Body of pancreas (tissue), 4 donors: Measurements from ENCODE around the gene TRAPPC2L. TPM values are rescaled to one million over a fixed set of nuclear protein-coding genes. Genes with fewer than 3 reads are reported as not detected.
A peak's percentile ranks its signal among the peaks of the same experiment; 100 is the strongest.

Experiments
- ATAC-seq: fragments of 150-250 bp; one replicate; pipeline ENCODE4 v1.9.1; 2016
- DNase-seq, 4 donors: peaks; one replicate each; pipeline ENCODE4 v3.0.0-alpha.2; 2019
- H3K27ac ChIP-seq, 4 donors: fragments of 200-600 bp; sonication (generic); 1 replicate in 3 of 4; 2 replicates in 1 of 4; pipeline versions ENCODE4 v1.5.1 to v1.6.1; 2016 to 2019; ENCODE audit warnings: mild to moderate bottlenecking in 1 of 4, mixed read lengths in 1 of 4, moderate library complexity in 1 of 4
- H3K27me3 ChIP-seq, 2 donors: fragments of 200-600 bp; sonication (generic); one replicate each; pipeline ENCODE4 v1.6.0; 2016; ENCODE audit warnings: mild to moderate bottlenecking in 1 of 2
- H3K36me3 ChIP-seq, 2 donors: fragments of 200-600 bp; sonication (generic); replicated peaks in 1 of 2; 2 replicates each; pipeline ENCODE4 v1.5.1; 2016; ENCODE audit warnings: low read depth in 2 of 2; ENCODE audit not compliant: insufficient read depth in 1 of 2
- H3K4me1 ChIP-seq: fragments of 200-600 bp; sonication (generic); one replicate; pipeline ENCODE4 v1.6.0; 2016
- H3K4me3 ChIP-seq, 2 donors: fragments of 200-600 bp; sonication (generic); 1 replicate in 1 of 2; 2 replicates in 1 of 2; pipeline ENCODE4 v1.5.1; 2016 to 2019
- H3K9me3 ChIP-seq, 3 donors: fragments of 200-600 bp; sonication (generic); 1 replicate in 2 of 3; 2 replicates in 1 of 3; pipeline ENCODE4 v1.5.1; 2016
- POLR2A ChIP-seq, 3 donors: fragments of 450-650 bp; IDR thresholded peaks; one replicate each; pipeline ENCODE4 v1.6.1; 2016; ENCODE audit warnings: antibody characterized with exemption in 3 of 3, mild to moderate bottlenecking in 2 of 3
- WGBS, 2 donors: methylation state at CpG; one replicate each; pipeline ENCODE4 v1.1.5; 2017; 5-methylcytosine and 5-hydroxymethylcytosine counted together
- intact Hi-C: fragments of 100-400 bp; cut with DNase I; formaldehyde crosslinking; loops from one replicate; pipeline ENCODE4 v1.15.1; 2023
- total RNA-seq, 2 donors: library from RNA; depleted of rRNA; stranded (reverse); fragments of >200 nt; gene quantifications; one replicate each; pipeline ENCODE4 v1.1.0, GENCODE V29; 2016
- TF ChIP-seq, protein P1 (sequence below), 7 experiments: fragments of 450-650 bp in 4 of 7; fragments of 200-600 bp in 3 of 7; sonication (generic) in 3 of 7; IDR thresholded peaks; one replicate each; pipeline ENCODE4 v1.5.1; 2016 to 2019; ENCODE audit warnings: antibody characterized with exemption in 7 of 7

TRAPPC2L gene
- total RNA-seq, 2 donors from 2014 or later, result 7.6 to 35.5 TPM

DNA sequence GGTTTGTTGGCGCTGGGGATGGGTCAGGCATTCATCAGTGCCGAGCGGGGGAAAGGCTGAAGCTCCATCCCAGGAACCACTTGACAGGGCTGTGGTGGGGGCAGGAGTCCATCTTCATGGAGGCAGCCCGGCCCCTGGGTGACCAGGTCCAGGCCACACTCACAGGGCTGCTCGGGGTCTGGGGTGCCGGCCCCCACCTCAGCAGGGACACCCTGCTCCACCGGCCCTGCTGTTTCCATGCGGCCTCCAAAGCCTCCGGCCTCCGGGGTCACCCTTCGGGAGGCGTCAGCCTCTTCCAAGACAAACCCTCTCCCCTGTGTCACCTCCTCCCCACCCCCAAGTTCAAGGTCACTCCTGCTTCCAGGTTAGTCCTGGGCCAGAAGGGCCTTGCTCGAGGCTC, 22.3 kb upstream of the TRAPPC2L start:
- 94% methylated on average over 12 of the region's 13 CpGs; no CpG with 5 or more reads in 1 of the 2 donors for WGBS, 2 donors
- H3K9me3 ChIP-seq, result no peaks in the 10 kb centered on the region
- intact Hi-C loops, result no loop called here
- no peak for TF ChIP-seq POLR2A (IDR thresholded peaks at IDR 0.05)
- TF ChIP-seq, protein P1, sequence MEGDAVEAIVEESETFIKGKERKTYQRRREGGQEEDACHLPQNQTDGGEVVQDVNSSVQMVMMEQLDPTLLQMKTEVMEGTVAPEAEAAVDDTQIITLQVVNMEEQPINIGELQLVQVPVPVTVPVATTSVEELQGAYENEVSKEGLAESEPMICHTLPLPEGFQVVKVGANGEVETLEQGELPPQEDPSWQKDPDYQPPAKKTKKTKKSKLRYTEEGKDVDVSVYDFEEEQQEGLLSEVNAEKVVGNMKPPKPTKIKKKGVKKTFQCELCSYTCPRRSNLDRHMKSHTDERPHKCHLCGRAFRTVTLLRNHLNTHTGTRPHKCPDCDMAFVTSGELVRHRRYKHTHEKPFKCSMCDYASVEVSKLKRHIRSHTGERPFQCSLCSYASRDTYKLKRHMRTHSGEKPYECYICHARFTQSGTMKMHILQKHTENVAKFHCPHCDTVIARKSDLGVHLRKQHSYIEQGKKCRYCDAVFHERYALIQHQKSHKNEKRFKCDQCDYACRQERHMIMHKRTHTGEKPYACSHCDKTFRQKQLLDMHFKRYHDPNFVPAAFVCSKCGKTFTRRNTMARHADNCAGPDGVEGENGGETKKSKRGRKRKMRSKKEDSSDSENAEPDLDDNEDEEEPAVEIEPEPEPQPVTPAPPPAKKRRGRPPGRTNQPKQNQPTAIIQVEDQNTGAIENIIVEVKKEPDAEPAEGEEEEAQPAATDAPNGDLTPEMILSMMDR (IDR thresholded peaks at IDR 0.05), result no peak
- H3K27ac ChIP-seq, result no peak overlapping the region
- H3K36me3 ChIP-seq, result no peaks in the 10 kb centered on the region
- H3K4me1 ChIP-seq, result no peaks in the 10 kb centered on the region
- no peak for DNase-seq
- no peak overlapping the region for H3K4me3 ChIP-seq
- no peaks in the 10 kb centered on the region for H3K27me3 ChIP-seq
- ATAC-seq, result no peak

DNA sequence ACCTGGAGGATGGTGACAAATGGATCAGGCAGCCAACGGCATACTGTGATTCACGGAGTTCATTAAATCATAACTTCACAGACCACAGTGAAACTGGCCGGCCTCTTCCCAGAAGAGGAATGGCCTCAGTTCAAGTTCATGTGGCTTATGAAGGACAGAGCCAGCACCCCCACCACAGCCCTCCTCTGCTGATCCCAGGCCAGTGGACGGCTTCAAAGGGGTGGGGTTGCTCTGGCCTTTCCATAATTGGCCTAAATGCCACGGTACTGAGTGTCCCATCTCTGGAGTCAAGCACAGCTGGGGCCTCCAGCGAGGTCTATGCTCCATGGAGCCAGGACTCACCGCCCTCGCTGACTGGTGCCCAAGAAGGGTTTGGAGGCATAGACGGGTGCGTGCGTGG, 21.5 kb upstream of the TRAPPC2L start:
- no peaks in the 10 kb centered on the region for H3K4me1 ChIP-seq
- H3K27ac ChIP-seq, result no peak overlapping the region
- H3K4me3 ChIP-seq, result no peak overlapping the region
- intact Hi-C loops, result no loop called here
- no peaks in the 10 kb centered on the region for H3K27me3 ChIP-seq
- 82 to 89% methylated on average over 7 to 11 of the region's 11 CpGs for WGBS, 2 donors
- DNase-seq (peak in 2 of 4 donors; percentile 23 to 43), ATAC-seq (peak; percentile 36)
- no peak for TF ChIP-seq POLR2A (IDR thresholded peaks at IDR 0.05)
- TF ChIP-seq, protein P1 (IDR thresholded peaks at IDR 0.05), result no peak
- no peaks in the 10 kb centered on the region for H3K36me3 ChIP-seq
- H3K9me3 ChIP-seq, result no peaks in the 10 kb centered on the region

DNA sequence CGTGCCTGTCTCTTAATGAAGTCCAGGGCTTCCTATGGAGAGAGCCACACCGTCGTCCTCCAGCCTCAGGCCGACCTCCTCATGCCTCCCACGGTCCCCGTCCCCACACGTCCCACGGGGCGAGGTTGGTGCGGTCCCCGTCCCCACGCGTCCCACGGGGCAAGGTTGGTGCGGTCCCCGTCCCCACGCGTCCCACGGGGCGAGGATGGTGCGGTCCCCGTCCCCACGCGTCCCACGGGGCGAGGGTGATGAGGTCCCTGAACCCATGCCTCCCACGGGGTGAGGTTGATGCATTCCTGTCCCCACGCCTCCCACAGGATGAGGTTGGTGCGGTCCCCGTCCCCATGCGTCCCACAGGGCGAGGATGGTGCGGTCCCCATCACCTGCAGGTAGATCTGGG, 21.1 kb upstream of the TRAPPC2L start:
- Histone ChIP-seq H3K4me1 (no peaks in the 10 kb centered on the region), H3K27me3 (no peaks in the 10 kb centered on the region), H3K4me3 (no peak overlapping the region), H3K27ac (no peak overlapping the region), H3K9me3 (no peaks in the 10 kb centered on the region), H3K36me3 (no peaks in the 10 kb centered on the region)
- intact Hi-C loops, result no loop called here
- DNase-seq, result no peak
- no peak for ATAC-seq
- 93 to 97% methylated on average over 27 to 33 of the region's 33 CpGs for WGBS, 2 donors
- TF ChIP-seq, protein P1 (IDR thresholded peaks at IDR 0.05), result no peak
- no peak for TF ChIP-seq POLR2A (IDR thresholded peaks at IDR 0.05)

DNA sequence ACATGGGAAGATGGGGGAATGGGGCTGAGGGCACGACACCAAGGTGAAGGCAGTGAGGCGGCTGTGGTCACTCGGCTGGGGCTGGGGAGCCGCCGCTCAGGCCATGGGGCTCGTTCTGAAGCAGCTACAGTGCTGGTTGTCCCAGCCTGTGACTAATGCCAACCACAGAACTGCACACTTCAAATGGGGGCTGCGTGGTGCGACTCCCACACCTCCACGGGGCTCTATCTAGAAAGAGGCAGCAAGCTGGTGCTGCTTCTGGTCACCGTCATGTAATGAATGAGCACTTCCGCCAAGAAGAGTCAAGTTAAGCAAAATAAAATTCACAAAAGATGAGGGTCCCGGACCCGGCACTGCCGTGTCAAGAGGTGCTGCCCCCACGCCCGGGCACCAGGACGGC, 20.1 kb upstream of the TRAPPC2L start:
- ATAC-seq (no peak), DNase-seq (no peak)
- 90 to 98% methylated on average over 6 to 17 of the region's 17 CpGs for WGBS, 2 donors
- intact Hi-C loops, result no loop called here
- Histone ChIP-seq H3K4me1 (no peaks in the 10 kb centered on the region), H3K4me3 (no peak overlapping the region), H3K27ac (no peak overlapping the region), H3K36me3 (no peaks in the 10 kb centered on the region), H3K27me3 (no peaks in the 10 kb centered on the region), H3K9me3 (no peaks in the 10 kb centered on the region)
- TF ChIP-seq, protein P1 (IDR thresholded peaks at IDR 0.05), result no peak
- no peak for TF ChIP-seq POLR2A (IDR thresholded peaks at IDR 0.05)

DNA sequence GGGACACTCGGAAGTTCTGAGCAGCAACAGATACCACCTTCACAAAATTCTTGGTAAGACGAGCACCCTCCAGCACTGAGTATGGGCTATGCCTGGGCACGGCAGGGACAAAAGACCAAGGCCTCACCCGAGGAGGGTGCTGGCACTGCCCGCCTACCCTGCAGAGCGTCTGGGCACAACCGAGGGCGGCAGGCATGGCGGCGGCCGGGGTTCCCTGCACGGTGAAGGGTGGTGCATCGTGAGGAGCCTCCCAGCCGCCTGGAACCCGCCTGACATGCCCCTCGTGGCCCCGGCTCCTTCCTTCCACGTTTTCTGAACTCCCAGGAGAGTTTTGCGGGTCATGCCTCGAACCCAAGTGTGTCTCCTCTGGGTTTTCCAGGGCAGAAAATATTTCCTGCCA, 19.1 kb upstream of the TRAPPC2L start:
- DNase-seq, result no peak
- no peaks in the 10 kb centered on the region for H3K36me3 ChIP-seq
- ATAC-seq, result no peak
- 80 to 93% methylated on average over 5 to 20 of the region's 20 CpGs for WGBS, 2 donors
- no peaks in the 10 kb centered on the region for H3K9me3 ChIP-seq
- no peaks in the 10 kb centered on the region for H3K4me1 ChIP-seq
- no peak overlapping the region for H3K27ac ChIP-seq
- TF ChIP-seq, protein P1 (IDR thresholded peaks at IDR 0.05), result no peak
- no peak for TF ChIP-seq POLR2A (IDR thresholded peaks at IDR 0.05)
- no peak overlapping the region for H3K4me3 ChIP-seq
- intact Hi-C loops, result no loop called here
- H3K27me3 ChIP-seq, result no peaks in the 10 kb centered on the region
